HEK293 (cell line): ENCODE measurements around the gene ADD2.

Experiments used
- CTCF ChIA-PET: fragments of 350-600 bp; formaldehyde crosslinking; extraction: SDS; loops from one replicate; lab custom pipeline; 2021; ENCODE audit warnings: antibody characterized with exemption; lab: Yijun Ruan, JAX
- POLR2A ChIA-PET: fragments of 300-600 bp; formaldehyde crosslinking; extraction: SDS; loops from one replicate; lab custom pipeline; 2020; ENCODE audit warnings: antibody characterized with exemption, inconsistent platforms; lab: Yijun Ruan, JAX
- H3K27ac ChIP-seq: fragments of 200-500 bp; sonication (Bioruptor generic); 2 replicates; pipeline ENCODE4 v1.5.1; 2014; ENCODE audit warnings: low read depth, low read length, control low read depth, inconsistent platforms; ENCODE audit errors: extremely low read depth
- H3K36me3 ChIP-seq, 2 experiments: fragments of 200-500 bp in 1 of 2; sonication (Bioruptor generic) in 1 of 2; 1 replicate in 1 of 2; 2 replicates in 1 of 2; pipeline ENCODE4 v1.5.1; 2014 to 2017; ENCODE audit warnings: inconsistent platforms in 2 of 2, low read length in 2 of 2; ENCODE audit not compliant: control insufficient read depth in 2 of 2, insufficient read depth in 1 of 2
- H3K4me1 ChIP-seq: fragments of 200-500 bp; sonication (Bioruptor generic); 2 replicates; pipeline ENCODE4 v1.5.1; 2014; ENCODE audit warnings: mild to moderate bottlenecking, low read length, inconsistent platforms; ENCODE audit not compliant: control insufficient read depth, insufficient read depth
- H3K4me3 ChIP-seq: 2 replicates; pipeline ENCODE4 v1.5.1; 2011; ENCODE audit warnings: low read depth, mild to moderate bottlenecking, control low read depth, low read length, moderate library complexity
- H3K9me3 ChIP-seq: fragments of 200-500 bp; sonication (Bioruptor generic); 2 replicates; pipeline ENCODE4 v1.5.1; 2014; ENCODE audit warnings: low read depth, low read length, inconsistent platforms; ENCODE audit not compliant: control insufficient read depth, insufficient read depth
- CTCF ChIP-seq: fragments of 450-650 bp; formaldehyde crosslinking; IDR thresholded peaks from 2 replicates; pipeline ENCODE4 v1.5.1; 2016; ENCODE audit warnings: missing biosample characterization, missing genetic modification characterization
- KLF10 ChIP-seq: fragments of 450-650 bp; IDR thresholded peaks from 2 replicates; pipeline ENCODE4 v1.5.1; 2018; ENCODE audit warnings: missing biosample characterization, mild to moderate bottlenecking, missing genetic modification characterization
- KLF16 ChIP-seq: fragments of 450-650 bp; formaldehyde crosslinking; IDR thresholded peaks from 2 replicates; pipeline ENCODE4 v1.5.1; 2017; ENCODE audit warnings: missing biosample characterization, missing genetic modification characterization
- PBX3 ChIP-seq: sonication (generic); formaldehyde crosslinking; IDR thresholded peaks from 2 replicates; pipeline ENCODE4 v1.8.1; 2022; ENCODE audit warnings: mild to moderate bottlenecking, moderate library complexity, missing genetic modification reagents
- RBAK ChIP-seq: fragments of 450-650 bp; formaldehyde crosslinking; IDR thresholded peaks from 2 replicates; pipeline ENCODE4 v1.5.1; 2016; ENCODE audit warnings: missing biosample characterization, missing genetic modification characterization
- ZBTB49 ChIP-seq: fragments of 450-650 bp; formaldehyde crosslinking; IDR thresholded peaks from 2 replicates; pipeline ENCODE4 v1.5.1; 2016; ENCODE audit warnings: missing biosample characterization, missing genetic modification characterization, low read depth
- ZNF239 ChIP-seq: fragments of 450-650 bp; formaldehyde crosslinking; IDR thresholded peaks from 2 replicates; pipeline ENCODE4 v1.5.1; 2016; ENCODE audit warnings: missing biosample characterization, missing genetic modification characterization
- ZNF350 ChIP-seq: fragments of 450-650 bp; formaldehyde crosslinking; IDR thresholded peaks from 2 replicates; pipeline ENCODE4 v1.5.0; 2017; ENCODE audit warnings: missing biosample characterization, mild to moderate bottlenecking, missing genetic modification characterization
- ZNF510 ChIP-seq: fragments of 450-650 bp; formaldehyde crosslinking; IDR thresholded peaks from 2 replicates; pipeline ENCODE4 v1.5.1; 2018; ENCODE audit warnings: mild to moderate bottlenecking, missing genetic modification characterization, missing biosample characterization; ENCODE audit not compliant: insufficient replicate concordance
- ZNF654 ChIP-seq: fragments of 450-650 bp; formaldehyde crosslinking; IDR thresholded peaks from 2 replicates; pipeline ENCODE4 v1.5.1; 2016; ENCODE audit warnings: low read depth, missing biosample characterization, missing genetic modification characterization
- ZNF660 ChIP-seq: fragments of 450-650 bp; IDR thresholded peaks from 2 replicates; pipeline ENCODE4 v1.5.1; 2018; ENCODE audit warnings: missing biosample characterization, mild to moderate bottlenecking, missing genetic modification characterization
- ZNF776 ChIP-seq: fragments of 450-650 bp; formaldehyde crosslinking; IDR thresholded peaks from 2 replicates; pipeline ENCODE4 v1.5.0; 2017; ENCODE audit warnings: missing biosample characterization, missing genetic modification characterization, borderline replicate concordance

ADD2 gene

GRCh38 chr2:70648961-70649360, 119.0 kb downstream of the ADD2 start:
- no peaks in the 10 kb centered on the region for H3K36me3 ChIP-seq
- no peak overlapping the region for H3K27ac ChIP-seq
- CTCF ChIA-PET, result interaction anchor here (0.8 to 7.9 kb wide), 5 partner anchors 9 to 1764 kb away, joined by 3 to 163 read pairs (median 3); partner anchors contain the start of gene FAM136A
- POLR2A ChIA-PET, result no interaction called here
- TF ChIP-seq KLF10 (tag by site-specific recombination) (no peak), ZNF776 (tag by site-specific recombination) (no peak), ZNF239 (tag by site-specific recombination) (no peak), ZNF510 (tag by site-specific recombination) (no peak), ZNF350 (tag by site-specific recombination) (no peak), RBAK (tag by site-specific recombination) (no peak)
- no peaks in the 10 kb centered on the region for H3K9me3 ChIP-seq
- H3K4me3 ChIP-seq, result no peak overlapping the region
- H3K4me1 ChIP-seq, result no peaks in the 10 kb centered on the region

- Histone ChIP-seq H3K4me3 (no peak overlapping the region), H3K36me3 (no peaks in the 10 kb centered on the region), H3K4me1 (no peaks in the 10 kb centered on the region), H3K9me3 (no peaks in the 10 kb centered on the region), H3K27ac (no peak overlapping the region)
- TF ChIP-seq ZNF654 (tag by site-specific recombination) (peak; percentile 87), PBX3 (CRISPR knock-in tag) (no peak), ZNF660 (tag by site-specific recombination) (0 out of 2 replicates have a peak, but pooled peaks have one; percentile 24), ZNF510 (tag by site-specific recombination) (no peak), CTCF (tag by site-specific recombination) (peak; percentile 83), KLF16 (tag by site-specific recombination) (peak; percentile 26; the same call in 1 of the 2 replicates)
- ChIA-PET CTCF (interaction anchor here (0.6 to 7.9 kb wide), 21 partner anchors 9 to 530 kb away, joined by 3 to 163 read pairs (median 4); partner anchors contain the start of genes FAM136A and SNRPG), POLR2A (no interaction called here)
Observed at GRCh38 chr2:70647873-70648481, 120.0 kb downstream of the ADD2 start.

GRCh38 chr2:70646420-70646818, 121.6 kb downstream of the ADD2 start:
- no peak for TF ChIP-seq ZBTB49
- Histone ChIP-seq H3K4me1 (no peaks in the 10 kb centered on the region), H3K9me3 (no peaks in the 10 kb centered on the region), H3K36me3 (no peaks in the 10 kb centered on the region), H3K27ac (no peak overlapping the region), H3K4me3 (no peak overlapping the region)
- ChIA-PET CTCF (interaction anchor here (0.5 to 7.9 kb wide), 13 partner anchors 10 to 499 kb away, joined by 3 to 163 read pairs (median 5); partner anchors contain the start of genes FAM136A and SNRPG), POLR2A (no interaction called here)
